HEK293T (cell line): Measurements from ENCODE around the gene WWC1.

ENCODE experiments used
- CTCF ChIA-PET: fragments of 350-600 bp; formaldehyde crosslinking; extraction: SDS; loops from one replicate; lab custom pipeline; 2021; ENCODE audit warnings: antibody characterized with exemption, inconsistent platforms; lab: Yijun Ruan, JAX
- POLR2A ChIA-PET: fragments of 350-600 bp; formaldehyde crosslinking; extraction: SDS; loops from one replicate; lab custom pipeline; 2020; ENCODE audit warnings: antibody characterized with exemption, inconsistent platforms; lab: Yijun Ruan, JAX
- DNase-seq: peaks from one replicate; pipeline ENCODE4 v3.0.0; 2012; ENCODE audit warnings: mixed read lengths; ENCODE audit errors: extremely low spot score
- ARNT ChIP-seq: fragments of 450-650 bp; IDR thresholded peaks from 2 replicates; pipeline ENCODE4 v1.6.1; 2017; ENCODE audit warnings: mild to moderate bottlenecking
- BHLHE40 ChIP-seq: fragments of 450-650 bp; IDR thresholded peaks from 2 replicates; pipeline ENCODE4 v1.6.1; 2016; ENCODE audit warnings: mild to moderate bottlenecking, moderate library complexity, borderline replicate concordance
- CTBP1 ChIP-seq: fragments of 450-650 bp; IDR thresholded peaks from 2 replicates; pipeline ENCODE4 v1.6.1; 2016; ENCODE audit warnings: borderline replicate concordance
- ELF4 ChIP-seq: fragments of 450-650 bp; IDR thresholded peaks from 2 replicates; pipeline ENCODE4 v1.6.1; 2017; ENCODE audit warnings: antibody characterized with exemption
- FOXA1 ChIP-seq: fragments of 450-650 bp; IDR thresholded peaks from 2 replicates; pipeline ENCODE4 v1.6.1; 2016; ENCODE audit warnings: mild to moderate bottlenecking
- FOXK2 ChIP-seq: fragments of 450-650 bp; IDR thresholded peaks from 2 replicates; pipeline ENCODE4 v1.6.1; 2016; ENCODE audit warnings: mild to moderate bottlenecking
- FOXM1 ChIP-seq: fragments of 450-650 bp; IDR thresholded peaks from 2 replicates; pipeline ENCODE4 v1.6.1; 2017; ENCODE audit warnings: mild to moderate bottlenecking, borderline replicate concordance
- HDGF ChIP-seq: fragments of 450-650 bp; IDR thresholded peaks from 2 replicates; pipeline ENCODE4 v1.6.1; 2017; ENCODE audit warnings: antibody characterized with exemption, borderline replicate concordance
- L3MBTL2 ChIP-seq: fragments of 450-650 bp; conservative IDR thresholded peaks from 2 replicates; pipeline ENCODE4 v1.6.1; 2016; ENCODE audit warnings: mild to moderate bottlenecking
- LEF1 ChIP-seq: fragments of 450-650 bp; IDR thresholded peaks from 2 replicates; pipeline ENCODE4 v1.6.1; 2017; ENCODE audit warnings: mild to moderate bottlenecking, borderline replicate concordance
- NFRKB ChIP-seq: fragments of 450-650 bp; IDR thresholded peaks from 2 replicates; pipeline ENCODE4 v1.6.1; 2016; ENCODE audit warnings: mild to moderate bottlenecking, moderate library complexity
- PKNOX1 ChIP-seq: fragments of 450-650 bp; IDR thresholded peaks from 2 replicates; pipeline ENCODE4 v1.6.1; 2016
- SP1 ChIP-seq: fragments of 450-650 bp; IDR thresholded peaks from 2 replicates; pipeline ENCODE4 v1.6.1; 2017
- SUZ12 ChIP-seq: fragments of 450-650 bp; IDR thresholded peaks from 2 replicates; pipeline ENCODE4 v1.6.1; 2016; ENCODE audit warnings: mild to moderate bottlenecking
- TARDBP ChIP-seq: fragments of 450-650 bp; IDR thresholded peaks from 2 replicates; pipeline ENCODE4 v1.6.1; 2016
- ZNF384 ChIP-seq: fragments of 450-650 bp; IDR thresholded peaks from 2 replicates; pipeline ENCODE4 v1.6.1; 2016

The WWC1 gene

DNA sequence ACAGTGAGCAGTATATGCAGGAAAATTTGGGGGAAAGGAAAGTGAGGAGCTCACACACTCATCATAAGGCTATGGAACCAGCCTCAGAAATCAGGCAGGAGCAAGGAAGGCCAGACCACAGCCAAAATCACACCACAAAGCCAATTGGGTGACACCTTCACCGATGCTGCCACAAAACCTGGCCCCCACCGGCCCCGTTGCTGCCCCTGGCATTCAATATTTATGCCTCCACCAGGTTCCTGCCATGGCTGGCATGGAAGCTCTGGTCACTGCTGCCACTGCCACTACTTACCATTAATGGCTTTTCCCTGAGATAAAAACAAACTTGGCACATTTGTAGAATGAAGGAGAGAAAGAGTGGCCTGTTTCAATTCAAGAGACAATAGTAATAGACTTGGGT, 166.1 kb downstream of the WWC1 start:
- CTCF ChIA-PET = interaction anchor here (0.6 kb wide), 1 partner anchor 28 kb away, joined by 3 read pairs; no protein-coding TSS in a partner anchor
- TF ChIP-seq SP1 (no peak), PKNOX1 (no peak), FOXM1 (no peak), ELF4 (no peak), FOXK2 (no peak), FOXA1 (no peak), CTBP1 (no peak), ZNF384 (no peak), TARDBP (no peak)
- POLR2A ChIA-PET = no interaction called here
- DNase-seq = no peak

DNA sequence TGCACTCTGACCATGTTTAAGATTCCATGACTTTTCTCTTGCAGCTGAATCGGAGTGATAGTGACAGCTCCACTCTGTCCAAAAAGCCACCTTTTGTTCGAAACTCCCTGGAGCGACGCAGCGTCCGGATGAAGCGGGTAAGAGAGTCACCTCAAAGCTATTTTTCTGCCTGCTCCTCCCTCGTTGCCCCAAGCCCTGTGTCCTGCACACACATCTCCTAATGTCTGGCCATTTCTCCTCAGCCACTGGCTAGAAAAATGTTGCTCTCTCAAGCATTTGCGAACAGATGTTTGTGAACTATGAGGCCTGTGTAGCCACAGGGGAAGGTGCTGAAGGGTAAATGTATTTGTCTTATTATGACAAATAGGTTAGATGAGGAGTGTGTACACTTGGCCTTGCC, 169.2 kb downstream of the WWC1 start:
- no peak for DNase-seq
- TF ChIP-seq NFRKB (no peak), ELF4 (no peak), HDGF (no peak), TARDBP (no peak), FOXA1 (no peak), SP1 (no peak), PKNOX1 (no peak), FOXM1 (no peak), LEF1 (no peak), SUZ12 (no peak), ARNT (no peak), L3MBTL2 (no peak), FOXK2 (no peak), CTBP1 (no peak), BHLHE40 (no peak), ZNF384 (no peak)
- ChIA-PET POLR2A (no interaction called here), CTCF (interaction anchor here (0.6 kb wide), 1 partner anchor 85 kb away, joined by 3 read pairs; no protein-coding TSS in a partner anchor)

DNA sequence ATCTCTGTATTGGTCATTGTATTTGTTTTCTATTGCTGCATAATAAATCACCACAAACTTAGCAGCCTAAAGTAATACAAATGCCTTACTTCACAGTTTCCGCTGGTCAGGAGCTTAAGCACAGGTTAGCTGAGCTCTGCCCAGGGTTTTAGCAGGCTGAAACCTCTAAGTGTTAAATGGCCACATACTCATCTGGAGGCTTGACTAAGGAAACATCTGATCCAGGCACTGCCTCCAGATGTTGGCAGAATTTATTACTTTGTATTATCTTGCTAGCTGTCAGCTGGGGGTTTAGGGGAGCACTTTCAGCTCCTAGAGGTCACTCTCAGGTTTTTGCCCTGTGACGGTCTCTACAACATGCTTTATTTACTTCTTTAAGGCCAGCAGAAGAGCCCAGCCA, 171.6 kb downstream of the WWC1 start:
- no peak for DNase-seq
- ChIA-PET CTCF (no interaction called here), POLR2A (interaction anchor here (0.7 kb wide), 1 partner anchor 26 kb away, joined by 3 read pairs; no protein-coding TSS in a partner anchor)
- no peak for TF ChIP-seq SUZ12
- TF ChIP-seq BHLHE40 = no peak
- TF ChIP-seq TARDBP = no peak
- no peak for TF ChIP-seq HDGF
- no peak for TF ChIP-seq ARNT
- no peak for TF ChIP-seq LEF1
- no peak for TF ChIP-seq CTBP1
- no peak for TF ChIP-seq NFRKB
- TF ChIP-seq ELF4 = no peak
- TF ChIP-seq ZNF384 = no peak
- no peak for TF ChIP-seq L3MBTL2
- no peak for TF ChIP-seq SP1
- no peak for TF ChIP-seq FOXM1
- no peak for TF ChIP-seq FOXA1

DNA sequence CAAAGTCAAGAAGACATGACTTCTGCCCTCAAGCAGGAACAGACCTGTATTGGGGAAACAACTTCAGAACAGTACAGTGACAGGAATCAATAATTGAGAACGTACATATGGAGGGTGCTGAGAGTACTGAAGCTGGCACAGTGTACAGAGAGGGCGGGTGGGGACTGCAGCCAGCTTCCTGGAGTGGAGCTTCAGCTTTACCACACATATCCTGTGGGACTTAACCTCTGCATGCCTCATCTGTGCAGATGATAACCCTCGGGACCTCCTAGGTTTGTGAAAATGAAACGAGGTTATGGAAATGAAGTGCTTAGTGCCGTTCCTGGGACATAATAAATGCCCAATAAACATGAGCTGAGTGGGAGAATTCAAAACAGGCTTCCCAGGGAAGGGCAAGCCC, 172.8 kb downstream of the WWC1 start:
- TF ChIP-seq ELF4 (no peak), CTBP1 (no peak), SUZ12 (no peak), HDGF (no peak), LEF1 (no peak), ARNT (no peak), BHLHE40 (no peak), NFRKB (no peak)
- ChIA-PET CTCF (no interaction called here), POLR2A (no interaction called here)
- no peak for DNase-seq

DNA sequence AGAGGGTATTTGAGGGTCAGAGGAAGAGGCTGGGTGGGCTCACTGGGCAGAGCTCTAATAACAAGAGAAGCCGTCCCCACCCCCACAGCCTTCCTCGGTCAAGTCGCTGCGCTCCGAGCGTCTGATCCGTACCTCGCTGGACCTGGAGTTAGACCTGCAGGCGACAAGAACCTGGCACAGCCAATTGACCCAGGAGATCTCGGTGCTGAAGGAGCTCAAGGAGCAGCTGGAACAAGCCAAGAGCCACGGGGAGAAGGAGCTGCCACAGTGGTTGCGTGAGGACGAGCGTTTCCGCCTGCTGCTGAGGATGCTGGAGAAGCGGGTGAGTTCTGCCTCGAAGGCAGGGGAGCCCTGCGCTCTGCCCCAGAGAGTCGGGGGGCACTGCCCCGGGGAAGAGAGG, 173.2 kb downstream of the WWC1 start:
- POLR2A ChIA-PET = no interaction called here
- CTCF ChIA-PET = no interaction called here
- no peak for TF ChIP-seq ARNT
- TF ChIP-seq CTBP1 = no peak
- no peak for TF ChIP-seq SP1
- TF ChIP-seq SUZ12 = no peak
- TF ChIP-seq FOXK2 = no peak
- TF ChIP-seq BHLHE40 = no peak
- no peak for TF ChIP-seq PKNOX1
- TF ChIP-seq FOXA1 = no peak
- no peak for TF ChIP-seq FOXM1
- no peak for TF ChIP-seq ZNF384
- no peak for TF ChIP-seq ELF4
- no peak for TF ChIP-seq LEF1
- TF ChIP-seq TARDBP = no peak
- TF ChIP-seq L3MBTL2 = no peak
- TF ChIP-seq HDGF = no peak
- no peak for TF ChIP-seq NFRKB
- DNase-seq = no peak

DNA sequence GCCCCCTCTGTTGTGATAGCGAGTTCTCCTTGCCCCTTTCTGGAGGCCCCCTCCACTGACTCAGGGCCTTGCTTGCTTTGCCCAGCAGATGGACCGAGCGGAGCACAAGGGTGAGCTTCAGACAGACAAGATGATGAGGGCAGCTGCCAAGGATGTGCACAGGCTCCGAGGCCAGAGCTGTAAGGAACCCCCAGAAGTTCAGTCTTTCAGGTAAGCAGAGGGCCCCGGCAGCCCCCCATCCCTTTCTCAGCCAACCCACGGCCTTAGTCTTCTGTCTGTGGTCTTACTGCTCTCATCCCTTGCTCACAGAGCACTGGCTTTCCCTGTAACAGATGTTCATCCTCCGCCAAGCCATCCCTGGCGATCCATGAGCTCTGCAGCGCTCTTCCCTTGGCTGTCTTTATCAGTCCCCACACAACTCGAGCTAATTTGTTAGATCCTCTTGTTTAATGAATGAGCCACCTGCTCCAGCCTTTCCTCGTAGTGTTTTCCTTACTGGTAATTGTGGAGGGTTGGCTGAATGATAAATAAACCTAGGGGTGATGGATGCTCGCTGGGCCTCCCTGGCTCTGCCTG, 176.4 kb downstream of the WWC1 start:
- DNase-seq = no peak
- ChIA-PET CTCF (no interaction called here), POLR2A (no interaction called here)
- TF ChIP-seq ZNF384 (no peak), BHLHE40 (no peak), CTBP1 (no peak), L3MBTL2 (no peak), ELF4 (no peak), FOXA1 (no peak), FOXM1 (no peak), PKNOX1 (no peak), FOXK2 (no peak), NFRKB (no peak)
